IMR-90 (cell line): ENCODE measurements around the gene SLC25A30. TPM values are rescaled to one million over a fixed set of nuclear protein-coding genes. Genes with fewer than 3 reads are reported as not detected.

Experiments
- ATAC-seq: fragments of 200-7000 bp; cut with Tn5 transposase; 2 replicates; pipeline ENCODE4 v1.9.1; 2020; ENCODE audit warnings: low read depth, mild to moderate bottlenecking, moderate library complexity
- BruUV-seq: library from RNA; stranded (reverse); fragments of 400-500 nt; replicated peaks from 2 replicates; lab custom pipeline; 2021; lab: Mats Ljungman, UMichigan
- CTCF ChIA-PET: fragments of 300-600 bp; formaldehyde crosslinking; extraction: SDS; loops from one replicate; lab custom pipeline; 2021; ENCODE audit warnings: antibody characterized with exemption; lab: Yijun Ruan, JAX
- POLR2A ChIA-PET: fragments of 300-600 bp; sonication (Branson Sonifier 250); formaldehyde crosslinking; loops from one replicate; lab custom pipeline; 2022; ENCODE audit warnings: antibody characterized with exemption; ENCODE audit not compliant: unreplicated experiment; lab: Charles Lee
- DNase-seq: peaks from one replicate; pipeline ENCODE4 v3.0.0; 2013
- H2AFZ ChIP-seq: replicated peaks from 2 replicates; pipeline ENCODE3; 2013; ENCODE audit warnings: low read length, mild to moderate bottlenecking; ENCODE audit not compliant: poor library complexity
- H2AK5ac ChIP-seq: 2 replicates; pipeline ENCODE4 v1.6.1; 2013; ENCODE audit warnings: low read depth, low read length, inconsistent platforms
- H2AK9ac ChIP-seq: replicated peaks from 2 replicates; pipeline ENCODE3; 2013; ENCODE audit warnings: mild to moderate bottlenecking, low read depth, low read length, moderate library complexity; ENCODE audit not compliant: poor library complexity
- H2BK120ac ChIP-seq: 2 replicates; pipeline ENCODE4 v1.6.1; 2013; ENCODE audit warnings: low read depth, low read length, inconsistent platforms
- H2BK15ac ChIP-seq: 3 replicates; pipeline ENCODE4 v1.6.1; 2013; ENCODE audit warnings: low read depth, low read length, inconsistent platforms
- H2BK20ac ChIP-seq: 2 replicates; pipeline ENCODE4 v1.6.1; 2013; ENCODE audit warnings: low read depth, mild to moderate bottlenecking, inconsistent platforms, low read length, moderate library complexity
- H2BK5ac ChIP-seq: 2 replicates; pipeline ENCODE4 v1.6.1; 2013; ENCODE audit warnings: mild to moderate bottlenecking, low read depth, low read length, inconsistent platforms; ENCODE audit not compliant: poor library complexity, severe bottlenecking
- H3K14ac ChIP-seq: replicated peaks from 2 replicates; pipeline ENCODE4 v1.6.1; 2013; ENCODE audit warnings: low read depth, low read length, inconsistent platforms
- H3K18ac ChIP-seq: 2 replicates; pipeline ENCODE4 v1.6.1; 2013; ENCODE audit warnings: low read depth, low read length, control low read depth
- H3K23ac ChIP-seq: 2 replicates; pipeline ENCODE4 v1.6.1; 2013; ENCODE audit warnings: low read depth, low read length, inconsistent platforms
- H3K27ac ChIP-seq: 2 replicates; pipeline ENCODE4 v1.5.1; 2013; ENCODE audit warnings: mild to moderate bottlenecking, control low read depth, low read length; ENCODE audit not compliant: insufficient read depth
- H3K27me3 ChIP-seq: 2 replicates; pipeline ENCODE4 v1.6.1; 2013; ENCODE audit warnings: low read length; ENCODE audit not compliant: control insufficient read depth, insufficient read depth
- H3K36me3 ChIP-seq: 2 replicates; pipeline ENCODE4 v1.6.1; 2013; ENCODE audit warnings: low read length, mixed read lengths; ENCODE audit not compliant: control insufficient read depth, insufficient read depth
- H3K4ac ChIP-seq: 2 replicates; pipeline ENCODE4 v1.6.1; 2013; ENCODE audit warnings: low read depth, low read length, inconsistent platforms
- H3K4me1 ChIP-seq: 2 replicates; pipeline ENCODE4 v1.6.1; 2013; ENCODE audit warnings: low read length, mixed read lengths; ENCODE audit not compliant: control insufficient read depth, insufficient read depth
- H3K4me2 ChIP-seq: 2 replicates; pipeline ENCODE4 v1.6.1; 2013; ENCODE audit warnings: low read depth, mild to moderate bottlenecking, control low read depth, low read length, moderate library complexity
- H3K4me3 ChIP-seq: 2 replicates; pipeline ENCODE4 v1.5.1; 2013; ENCODE audit warnings: low read depth, mild to moderate bottlenecking, control low read depth, low read length, moderate library complexity; ENCODE audit not compliant: insufficient read depth
- H3K56ac ChIP-seq: 2 replicates; pipeline ENCODE4 v1.6.1; 2013; ENCODE audit warnings: low read length, inconsistent platforms; ENCODE audit not compliant: insufficient read depth; ENCODE audit errors: extremely low read depth
- H3K79me1 ChIP-seq, 2 experiments: 2 replicates each; pipeline ENCODE4 v1.6.1; 2013; ENCODE audit warnings: low read length in 2 of 2, inconsistent platforms in 1 of 2, low read depth in 1 of 2
- H3K9ac ChIP-seq: 2 replicates; pipeline ENCODE4 v1.6.1; 2013; ENCODE audit warnings: low read depth, low read length, control low read depth
- H3K9me1 ChIP-seq: 2 replicates; pipeline ENCODE4 v1.6.1; 2013; ENCODE audit warnings: low read length, inconsistent platforms; ENCODE audit not compliant: insufficient read depth
- H3K9me3 ChIP-seq: 2 replicates; pipeline ENCODE4 v1.6.1; 2013; ENCODE audit warnings: low read length; ENCODE audit not compliant: control insufficient read depth, insufficient read depth
- H4K20me1 ChIP-seq: 2 replicates; pipeline ENCODE4 v1.6.1; 2013; ENCODE audit warnings: low read length, inconsistent platforms; ENCODE audit not compliant: insufficient read depth
- H4K5ac ChIP-seq: 2 replicates; pipeline ENCODE4 v1.6.1; 2013; ENCODE audit warnings: mild to moderate bottlenecking, low read depth, low read length, control low read depth
- H4K8ac ChIP-seq, 2 experiments: 2 replicates each; pipeline ENCODE4 v1.6.1; 2013; ENCODE audit warnings: low read depth in 2 of 2, low read length in 2 of 2, control low read depth in 1 of 2, inconsistent platforms in 1 of 2
- H4K91ac ChIP-seq: 2 replicates; pipeline ENCODE4 v1.6.1; 2013; ENCODE audit warnings: low read depth, low read length, inconsistent platforms; ENCODE audit not compliant: insufficient read depth
- CHD1 ChIP-seq: IDR thresholded peaks from 2 replicates; pipeline ENCODE4 v1.6.1; 2012; ENCODE audit warnings: low read depth, low read length, improper control_type of control experiment
- ELK1 ChIP-seq: fragments of 150-350 bp; IDR thresholded peaks from 2 replicates; pipeline ENCODE4 v1.6.1; 2016; ENCODE audit warnings: low read depth, mild to moderate bottlenecking, low read length, moderate library complexity, borderline replicate concordance
- MAFK ChIP-seq: IDR thresholded peaks from 2 replicates; pipeline ENCODE4 v1.6.1; 2012; ENCODE audit warnings: low read depth, low read length, improper control_type of control experiment
- MAZ ChIP-seq: IDR thresholded peaks from 2 replicates; pipeline ENCODE4 v1.6.1; 2012; ENCODE audit warnings: low read depth, mild to moderate bottlenecking, low read length, improper control_type of control experiment, moderate library complexity, borderline replicate concordance
- MXI1 ChIP-seq: IDR thresholded peaks from 2 replicates; pipeline ENCODE4 v1.6.1; 2012; ENCODE audit warnings: low read depth, mild to moderate bottlenecking, low read length, moderate library complexity, borderline replicate concordance
- POLR2A ChIP-seq: IDR thresholded peaks from 2 replicates; pipeline ENCODE4 v1.6.1; 2012; ENCODE audit warnings: mild to moderate bottlenecking, low read depth, low read length
- RCOR1 ChIP-seq: IDR thresholded peaks from 2 replicates; pipeline ENCODE4 v1.6.1; 2012; ENCODE audit warnings: mild to moderate bottlenecking, low read length, improper control_type of control experiment; ENCODE audit not compliant: insufficient replicate concordance
- WGBS, 2 experiments: methylation state at CpG; one replicate each; pipeline versions ENCODE4 v1.1.5 to v1.1.7; 2013; ENCODE audit warnings: missing lambda C conversion rate in 2 of 2; ENCODE audit not compliant: insufficient read length in 1 of 2; ENCODE audit errors: extremely low coverage in 2 of 2; 5-methylcytosine and 5-hydroxymethylcytosine counted together
- dilution Hi-C: fragments of 300-500 bp; cut with HindIII; formaldehyde crosslinking; loops from one replicate; pipeline ENCODE4 v1.14.3; 2018; ENCODE audit warnings: low sequenced_read_pairs; ENCODE audit not compliant: unreplicated experiment
- in situ Hi-C: fragments of 300-500 bp; cut with MboI; formaldehyde crosslinking; loops from 3 replicates; pipeline ENCODE4 v1.14.3; 2019; ENCODE audit warnings: low sequenced_read_pairs, inconsistent platforms, mixed read lengths
- intact Hi-C: fragments of 100-400 bp; cut with micrococcal nuclease; formaldehyde crosslinking; loops from 2 replicates; pipeline ENCODE4 v1.10.0; 2022
- polyA plus RNA-seq, 3 experiments: library from polyadenylated mRNA; depleted of rRNA; stranded (reverse); fragments of >200 nt; gene quantifications; 2 replicates each; pipeline ENCODE4 v1.2.3, GENCODE V29; 2012; ENCODE audit warnings: low replicate concordance in 1 of 3
- total RNA-seq: library from RNA; depleted of rRNA; stranded (reverse); fragments of >200 nt; gene quantifications from 2 replicates; pipeline ENCODE4 v1.2.3, GENCODE V29; 2012

Gene SLC25A30
- total and polyA plus RNA-seq, 2 of the 4 experiments (the other 2 are of a cell fraction): 9.9 to 19.4 TPM

- ChIA-PET POLR2A (no interaction called here), CTCF (no interaction called here)
- WGBS, 2 experiments: 94% methylated on average over 2 of the region's 4 CpGs; no CpG with 5 or more reads in 1 of the 2 experiments
Measured at GRCh38 chr13:45436953-45437352, 18.8 kb upstream of the SLC25A30 start.

More at GRCh38 chr13:45436953-45437352, 18.8 kb upstream of the SLC25A30 start:
- H4K8ac ChIP-seq: no peak overlapping the region
- H2AK5ac ChIP-seq: no peak overlapping the region
- dilution Hi-C loops: no loop called here
- no peaks in the 10 kb centered on the region for H4K20me1 ChIP-seq
- H4K91ac ChIP-seq: no peak overlapping the region
- H3K4me2 ChIP-seq: no peak overlapping the region
- H2BK5ac ChIP-seq: no peak overlapping the region
- H2AFZ ChIP-seq: no peak overlapping the region
- no peak overlapping the region for H2BK15ac ChIP-seq
- no peaks in the 10 kb centered on the region for H3K79me1 ChIP-seq
- H3K36me3 ChIP-seq: no peaks in the 10 kb centered on the region
- TF ChIP-seq MAFK: 0 out of 2 replicates have a peak, but pooled peaks have one; percentile 21
- no peak for TF ChIP-seq ELK1
- TF ChIP-seq POLR2A: no peak
- TF ChIP-seq MXI1: no peak
- no peak for TF ChIP-seq RCOR1
- TF ChIP-seq MAZ: no peak
- TF ChIP-seq CHD1: no peak
- H4K5ac ChIP-seq: no peak overlapping the region
- no peaks in the 10 kb centered on the region for H3K9me1 ChIP-seq
- no peak overlapping the region for H2BK20ac ChIP-seq
- H3K4me3 ChIP-seq: no peak overlapping the region
- H3K27ac ChIP-seq: no peak overlapping the region
- intact Hi-C loops: no loop called here
- DNase-seq (no peak), ATAC-seq (no peak)
- H2AK9ac ChIP-seq: no peak overlapping the region
- in situ Hi-C loops: no loop called here
- no peak overlapping the region for H3K18ac ChIP-seq
- no peak overlapping the region for H2BK120ac ChIP-seq
- no TSS peak for BruUV-seq
- peaks cover 2% of the 10 kb centered on the region for H3K27me3 ChIP-seq
- H3K4me1 ChIP-seq: peaks cover 3% of the 10 kb centered on the region; the same call in 1 of the 2 replicates
- H3K9ac ChIP-seq: no peak overlapping the region
- no peak overlapping the region for H3K56ac ChIP-seq
- no peaks in the 10 kb centered on the region for H3K9me3 ChIP-seq
- H3K14ac ChIP-seq: no peak overlapping the region
- no peak overlapping the region for H3K23ac ChIP-seq
- no peak overlapping the region for H3K4ac ChIP-seq
